HG03520 (cell line): ENCODE data around the gene KCNT1.

Experiments
- ATAC-seq: cut with Tn5 transposase; IDR thresholded peaks from one replicate; pipeline ENCODE4 v1.9.1; 2021; ENCODE audit warnings: mild to moderate bottlenecking, moderate library complexity; ENCODE audit not compliant: unreplicated experiment

KCNT1 gene

GRCh38 chr9:135840539-135840938 is 138.6 kb downstream of the KCNT1 start:
- no peak for ATAC-seq
